Kidney (tissue), 14 donors: ENCODE measurements around the gene IGSF9. TPM values are rescaled to one million over a fixed set of nuclear protein-coding genes. Genes with fewer than 3 reads are reported as not detected.

Source experiments
- DNase-seq, 5 donors: peaks; one replicate each; pipeline ENCODE4 v3.0.0-alpha.2; 2013 to 2020
- FAIRE-seq: peaks from 2 replicates; lab custom pipeline; 2012; peaks lifted over from hg19 to GRCh38; lab: Jason Lieb, UNC
- H3K27ac ChIP-seq, 2 donors: one replicate each; pipeline ENCODE4 v1.7.0; 2013; ENCODE audit warnings: low read depth in 2 of 2, low read length in 2 of 2, inconsistent platforms in 1 of 2
- H3K27me3 ChIP-seq: one replicate; pipeline ENCODE4 v1.7.1; 2013; ENCODE audit warnings: low read length, inconsistent platforms; ENCODE audit not compliant: control insufficient read depth, insufficient read depth
- H3K36me3 ChIP-seq, 3 donors: one replicate each; pipeline versions ENCODE4 v1.7.0 to v1.7.1; 2013; ENCODE audit warnings: low read length in 3 of 3, control low read depth in 1 of 3, inconsistent platforms in 1 of 3; ENCODE audit not compliant: insufficient read depth in 3 of 3, control insufficient read depth in 2 of 3
- H3K4me1 ChIP-seq, 3 donors: one replicate each; pipeline versions ENCODE4 v1.7.0 to v1.7.1; 2013; ENCODE audit warnings: low read length in 3 of 3, inconsistent platforms in 1 of 3, low read depth in 1 of 3; ENCODE audit not compliant: control insufficient read depth in 2 of 3, insufficient read depth in 2 of 3
- H3K4me3 ChIP-seq, 3 donors: one replicate each; pipeline versions ENCODE4 v1.7.0 to v1.8.1; 2013; ENCODE audit warnings: low read length in 3 of 3, control low read depth in 1 of 3, inconsistent platforms in 1 of 3
- H3K9ac ChIP-seq, 3 donors: one replicate each; pipeline versions ENCODE4 v1.7.0 to v1.7.1; 2013; ENCODE audit warnings: low read length in 3 of 3, control low read depth in 1 of 3, inconsistent platforms in 1 of 3
- H3K9me3 ChIP-seq, 3 donors: one replicate each; pipeline versions ENCODE4 v1.7.0 to v1.7.1; 2013; ENCODE audit warnings: low read length in 3 of 3, control low read depth in 1 of 3, inconsistent platforms in 1 of 3; ENCODE audit not compliant: control insufficient read depth in 2 of 3, insufficient read depth in 1 of 3
- intact Hi-C: fragments of 100-400 bp; cut with DNase I; formaldehyde crosslinking; loops from one replicate; pipeline ENCODE4 v1.11.1; 2022
- polyA plus RNA-seq: library from polyadenylated mRNA; stranded (reverse); fragments of 350-450 nt; fragmentation: Illumina TruSeq; extraction: RNeasy Lipid Tissue Mini Kit (QIAGEN cat#74804); gene quantifications from one replicate; pipeline ENCODE4 v1.2.3, GENCODE V29; 2014; ENCODE audit warnings: low read depth, low replicate concordance; ENCODE audit not compliant: insufficient read depth
- total RNA-seq: library from RNA; stranded (reverse); fragmentation: NEBNext Ultra II Directional; extraction: Animal tissue kit (Norgen Biotek cat#: 25700); gene quantifications from one replicate; pipeline ENCODE4 v1.2.1, GENCODE V29; 2021
- TF ChIP-seq, protein P1 (sequence below): IDR thresholded peaks from 3 replicates; pipeline ENCODE4 v1.5.1; 2012; ENCODE audit warnings: mild to moderate bottlenecking, moderate library complexity, borderline replicate concordance; ENCODE audit not compliant: insufficient read depth; ENCODE audit errors: extremely low read depth
- donor health status: control.
- donor health status: control.
- donor health status: control.
- donor health status: control.
- donor health status: control.
- donor health status: DM: yes; HTN: yes; CAD: no.
- donor health status: Normal renal cell carcinoma (clear cell type).

The IGSF9 gene
- total and polyA plus RNA-seq, 2 donors from 2014 or later = 0.88 to 1.3 TPM

DNA sequence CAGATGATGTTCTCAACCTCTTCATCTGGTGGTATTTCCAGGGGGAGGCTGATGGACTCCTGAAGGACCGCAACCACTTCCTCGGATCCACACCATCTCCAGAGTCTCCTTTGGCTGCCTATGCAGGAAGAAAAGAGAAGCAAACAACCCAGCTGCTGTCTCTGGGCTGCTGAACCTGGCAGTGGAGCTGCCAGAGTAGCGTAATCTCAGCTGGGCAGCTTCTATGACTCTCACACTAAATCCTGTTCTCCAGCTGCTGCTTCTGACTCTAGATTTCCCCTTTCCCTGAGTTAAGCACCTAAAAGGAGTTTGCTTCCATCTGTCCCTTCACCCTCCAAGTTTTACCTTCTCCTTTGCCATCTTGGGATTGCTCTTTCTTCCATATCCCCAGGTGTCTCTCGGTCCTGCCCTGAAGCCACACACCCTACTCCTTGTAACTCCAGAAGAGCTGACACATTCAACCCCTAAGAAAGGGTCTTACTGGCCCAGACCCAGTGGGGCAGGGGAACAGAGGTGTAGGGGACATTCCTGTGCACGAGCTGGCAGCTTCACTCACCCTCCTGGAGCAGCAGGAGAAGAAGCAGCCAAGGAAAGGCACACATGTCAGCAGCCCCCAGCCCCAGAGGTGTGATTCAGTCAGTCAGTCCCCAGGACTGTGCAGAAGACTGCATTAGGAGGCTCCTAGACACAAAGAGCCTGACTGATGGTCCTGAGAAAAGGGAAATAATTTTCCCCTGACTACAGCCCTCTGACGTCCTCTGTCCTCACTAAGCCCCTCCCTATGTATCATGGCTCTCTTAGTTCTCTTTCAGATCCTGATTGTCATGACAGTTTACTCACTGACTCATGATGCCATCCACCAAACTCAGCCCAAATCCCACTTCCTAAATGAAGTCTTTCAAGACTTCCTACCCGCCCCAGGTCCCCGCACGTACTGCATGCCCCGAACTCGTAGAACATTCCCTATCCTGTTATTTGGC lies 8.4 kb upstream of the IGSF9 start, which contains the start of gene SLAMF9:
Gene SLAMF9 (minus strand): TSS at position 702 of the 980 bp plus-strand sequence. CDS start 100 bp downstream, at position 602.
- Histone ChIP-seq H3K27me3 (no peaks in the 10 kb centered on the region), H3K9me3 (no peaks in the 10 kb centered on the region), H3K27ac (no peak within 1 kb of the TSS), H3K4me3 (no peak within 1 kb of the TSS), H3K9ac (no peak within 1 kb of the TSS), H3K4me1 (peaks cover 0 to 6% (median 0%) of the 10 kb centered on the region in 3 donors), H3K36me3 (no peaks in the 10 kb centered on the region)
- FAIRE-seq (no peak), DNase-seq (no peak)
- TF ChIP-seq, protein P1, sequence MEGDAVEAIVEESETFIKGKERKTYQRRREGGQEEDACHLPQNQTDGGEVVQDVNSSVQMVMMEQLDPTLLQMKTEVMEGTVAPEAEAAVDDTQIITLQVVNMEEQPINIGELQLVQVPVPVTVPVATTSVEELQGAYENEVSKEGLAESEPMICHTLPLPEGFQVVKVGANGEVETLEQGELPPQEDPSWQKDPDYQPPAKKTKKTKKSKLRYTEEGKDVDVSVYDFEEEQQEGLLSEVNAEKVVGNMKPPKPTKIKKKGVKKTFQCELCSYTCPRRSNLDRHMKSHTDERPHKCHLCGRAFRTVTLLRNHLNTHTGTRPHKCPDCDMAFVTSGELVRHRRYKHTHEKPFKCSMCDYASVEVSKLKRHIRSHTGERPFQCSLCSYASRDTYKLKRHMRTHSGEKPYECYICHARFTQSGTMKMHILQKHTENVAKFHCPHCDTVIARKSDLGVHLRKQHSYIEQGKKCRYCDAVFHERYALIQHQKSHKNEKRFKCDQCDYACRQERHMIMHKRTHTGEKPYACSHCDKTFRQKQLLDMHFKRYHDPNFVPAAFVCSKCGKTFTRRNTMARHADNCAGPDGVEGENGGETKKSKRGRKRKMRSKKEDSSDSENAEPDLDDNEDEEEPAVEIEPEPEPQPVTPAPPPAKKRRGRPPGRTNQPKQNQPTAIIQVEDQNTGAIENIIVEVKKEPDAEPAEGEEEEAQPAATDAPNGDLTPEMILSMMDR = no peak
- intact Hi-C loops = no loop called here

DNA sequence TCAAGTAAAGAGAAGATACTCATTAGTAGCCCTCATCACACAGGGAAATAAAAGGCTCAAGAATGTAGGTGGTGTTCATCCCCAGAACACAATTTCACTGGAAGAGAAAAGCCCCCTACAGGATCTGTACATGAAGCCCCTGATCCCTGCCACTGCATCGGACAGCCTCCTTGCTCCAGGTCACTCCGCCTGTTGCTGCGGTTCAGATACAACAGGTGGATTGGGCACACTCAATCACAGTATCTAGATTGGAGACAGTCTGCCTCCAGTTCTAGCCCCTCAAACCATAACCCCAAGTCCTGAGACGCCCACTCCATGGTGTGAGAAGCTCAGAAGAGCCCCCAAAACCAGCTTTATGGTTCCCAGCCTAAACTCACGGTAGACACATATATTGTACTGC lies 7.5 kb upstream of the IGSF9 start:
- no peak overlapping the region for H3K27ac ChIP-seq
- DNase-seq = no peak
- peaks cover 0 to 6% (median 0%) of the 10 kb centered on the region in 3 donors for H3K4me1 ChIP-seq
- H3K27me3 ChIP-seq = no peaks in the 10 kb centered on the region
- no peaks in the 10 kb centered on the region for H3K9me3 ChIP-seq
- H3K9ac ChIP-seq = no peak overlapping the region
- H3K36me3 ChIP-seq = no peaks in the 10 kb centered on the region
- intact Hi-C loops = no loop called here
- no peak for FAIRE-seq
- TF ChIP-seq, protein P1 = no peak
- no peak overlapping the region for H3K4me3 ChIP-seq

DNA sequence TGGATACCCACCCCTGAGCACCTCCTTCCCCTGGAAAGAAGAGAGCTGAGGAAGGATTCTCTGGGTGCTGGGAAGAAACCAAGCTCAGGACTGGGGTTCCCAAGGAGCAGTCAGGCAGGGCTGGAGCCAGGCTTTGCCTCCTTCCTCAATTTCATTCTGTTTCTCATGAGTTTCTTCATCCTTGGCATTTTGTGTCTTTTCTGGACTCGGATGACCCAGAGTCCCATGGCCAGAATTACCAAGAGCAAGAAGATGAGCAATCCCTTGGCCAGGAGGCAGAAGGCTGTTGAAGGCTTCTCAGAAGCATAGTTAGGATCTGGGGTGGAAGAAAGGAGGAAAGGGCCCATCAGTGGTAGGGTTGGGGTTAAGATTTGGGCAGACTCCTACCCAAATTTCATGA lies 6.1 kb upstream of the IGSF9 start:
- H3K9me3 ChIP-seq = no peaks in the 10 kb centered on the region
- intact Hi-C loops = no loop called here
- H3K27ac ChIP-seq = no peak overlapping the region
- H3K36me3 ChIP-seq = no peaks in the 10 kb centered on the region
- DNase-seq (no peak), FAIRE-seq (no peak)
- TF ChIP-seq, protein P1 = no peak
- H3K27me3 ChIP-seq = no peaks in the 10 kb centered on the region
- no peak overlapping the region for H3K9ac ChIP-seq
- H3K4me3 ChIP-seq = no peak overlapping the region
- peaks cover 0 to 6% (median 0%) of the 10 kb centered on the region in 3 donors for H3K4me1 ChIP-seq
